ENCODE measurements around the gene CXCL14.

- TF ChIP-seq POLR2A (IDR thresholded peaks at IDR 0.05) (no peak), CTCF (IDR thresholded peaks at IDR 0.05) (no peak)
Observed at GRCh38 chr5:135533794-135534193, 45.0 kb downstream of the CXCL14 start.

All from adrenal gland (tissue), 5 donors.